HEK293 (cell line): ENCODE results near the gene CTLA4.

ENCODE experiments used
- CTCF ChIA-PET: fragments of 350-600 bp; formaldehyde crosslinking; extraction: SDS; loops from one replicate; lab custom pipeline; 2021; ENCODE audit warnings: antibody characterized with exemption; lab: Yijun Ruan, JAX
- POLR2A ChIA-PET: fragments of 300-600 bp; formaldehyde crosslinking; extraction: SDS; loops from one replicate; lab custom pipeline; 2020; ENCODE audit warnings: antibody characterized with exemption, inconsistent platforms; lab: Yijun Ruan, JAX
- H3K27ac ChIP-seq: fragments of 200-500 bp; sonication (Bioruptor generic); 2 replicates; pipeline ENCODE4 v1.5.1; 2014; ENCODE audit warnings: low read depth, low read length, control low read depth, inconsistent platforms; ENCODE audit errors: extremely low read depth
- H3K36me3 ChIP-seq, 2 experiments: fragments of 200-500 bp in 1 of 2; sonication (Bioruptor generic) in 1 of 2; 1 replicate in 1 of 2; 2 replicates in 1 of 2; pipeline ENCODE4 v1.5.1; 2014 to 2017; ENCODE audit warnings: inconsistent platforms in 2 of 2, low read length in 2 of 2; ENCODE audit not compliant: control insufficient read depth in 2 of 2, insufficient read depth in 1 of 2
- H3K4me1 ChIP-seq: fragments of 200-500 bp; sonication (Bioruptor generic); 2 replicates; pipeline ENCODE4 v1.5.1; 2014; ENCODE audit warnings: mild to moderate bottlenecking, low read length, inconsistent platforms; ENCODE audit not compliant: control insufficient read depth, insufficient read depth
- H3K4me3 ChIP-seq: 2 replicates; pipeline ENCODE4 v1.5.1; 2011; ENCODE audit warnings: low read depth, mild to moderate bottlenecking, control low read depth, low read length, moderate library complexity
- H3K9me3 ChIP-seq: fragments of 200-500 bp; sonication (Bioruptor generic); 2 replicates; pipeline ENCODE4 v1.5.1; 2014; ENCODE audit warnings: low read depth, low read length, inconsistent platforms; ENCODE audit not compliant: control insufficient read depth, insufficient read depth
- GLI2 ChIP-seq: fragments of 450-650 bp; formaldehyde crosslinking; IDR thresholded peaks from 2 replicates; pipeline ENCODE4; 2017; ENCODE audit warnings: missing biosample characterization, missing genetic modification characterization, low read depth, borderline replicate concordance
- TSHZ1 ChIP-seq: fragments of 450-650 bp; formaldehyde crosslinking; IDR thresholded peaks from 2 replicates; pipeline ENCODE4 v1.5.1; 2016; ENCODE audit warnings: missing biosample characterization, missing genetic modification characterization, borderline replicate concordance
- ZBTB48 ChIP-seq: fragments of 450-650 bp; formaldehyde crosslinking; IDR thresholded peaks from 2 replicates; pipeline ENCODE4 v1.5.1; 2016; ENCODE audit warnings: missing biosample characterization, missing genetic modification characterization
- ZFP3 ChIP-seq: fragments of 450-650 bp; formaldehyde crosslinking; IDR thresholded peaks from 2 replicates; pipeline ENCODE4 v1.5.1; 2016; ENCODE audit warnings: low read depth, missing biosample characterization, missing genetic modification characterization
- ZFP37 ChIP-seq: fragments of 450-650 bp; formaldehyde crosslinking; IDR thresholded peaks from 2 replicates; pipeline ENCODE4 v1.5.1; 2016; ENCODE audit warnings: missing biosample characterization, missing genetic modification characterization
- ZNF148 ChIP-seq: fragments of 450-650 bp; formaldehyde crosslinking; IDR thresholded peaks from 2 replicates; pipeline ENCODE4 v1.5.0; 2017; ENCODE audit warnings: missing biosample characterization, missing genetic modification characterization, borderline replicate concordance
- ZNF169 ChIP-seq: fragments of 450-650 bp; formaldehyde crosslinking; IDR thresholded peaks from 2 replicates; pipeline ENCODE4 v1.5.1; 2016; ENCODE audit warnings: missing biosample characterization, missing genetic modification characterization
- ZNF239 ChIP-seq: fragments of 450-650 bp; formaldehyde crosslinking; IDR thresholded peaks from 2 replicates; pipeline ENCODE4 v1.5.1; 2016; ENCODE audit warnings: missing biosample characterization, missing genetic modification characterization
- ZNF580 ChIP-seq: fragments of 450-650 bp; formaldehyde crosslinking; IDR thresholded peaks from 2 replicates; pipeline ENCODE4 v1.5.1; 2016; ENCODE audit warnings: missing biosample characterization, missing genetic modification characterization
- ZNF629 ChIP-seq: fragments of 450-650 bp; formaldehyde crosslinking; IDR thresholded peaks from 2 replicates; pipeline ENCODE4 v1.5.1; 2017; ENCODE audit warnings: missing biosample characterization, missing genetic modification characterization
- ZNF639 ChIP-seq: fragments of 450-650 bp; formaldehyde crosslinking; IDR thresholded peaks from 2 replicates; pipeline ENCODE4 v1.5.1; 2016; ENCODE audit warnings: missing biosample characterization, missing genetic modification characterization
- ZNF654 ChIP-seq: fragments of 450-650 bp; formaldehyde crosslinking; IDR thresholded peaks from 2 replicates; pipeline ENCODE4 v1.5.1; 2016; ENCODE audit warnings: low read depth, missing biosample characterization, missing genetic modification characterization
- ZSCAN5A ChIP-seq: fragments of 450-650 bp; formaldehyde crosslinking; IDR thresholded peaks from 2 replicates; pipeline ENCODE4 v1.5.1; 2016; ENCODE audit warnings: missing biosample characterization, missing genetic modification characterization
- TF ChIP-seq, protein P1 (sequence below): fragments of 450-650 bp; formaldehyde crosslinking; IDR thresholded peaks from 2 replicates; pipeline ENCODE4 v1.5.1; 2016; ENCODE audit warnings: missing biosample characterization, missing genetic modification characterization
- TF ChIP-seq, protein P2 (sequence below): fragments of 450-650 bp; formaldehyde crosslinking; IDR thresholded peaks from 2 replicates; pipeline ENCODE4 v1.5.1; 2017; ENCODE audit warnings: missing biosample characterization, missing genetic modification characterization
- TF ChIP-seq, protein P3 (sequence below): fragments of 450-650 bp; formaldehyde crosslinking; IDR thresholded peaks from 2 replicates; pipeline ENCODE4 v1.5.1; 2016; ENCODE audit warnings: missing biosample characterization, missing genetic modification characterization

CTLA4 gene

DNA sequence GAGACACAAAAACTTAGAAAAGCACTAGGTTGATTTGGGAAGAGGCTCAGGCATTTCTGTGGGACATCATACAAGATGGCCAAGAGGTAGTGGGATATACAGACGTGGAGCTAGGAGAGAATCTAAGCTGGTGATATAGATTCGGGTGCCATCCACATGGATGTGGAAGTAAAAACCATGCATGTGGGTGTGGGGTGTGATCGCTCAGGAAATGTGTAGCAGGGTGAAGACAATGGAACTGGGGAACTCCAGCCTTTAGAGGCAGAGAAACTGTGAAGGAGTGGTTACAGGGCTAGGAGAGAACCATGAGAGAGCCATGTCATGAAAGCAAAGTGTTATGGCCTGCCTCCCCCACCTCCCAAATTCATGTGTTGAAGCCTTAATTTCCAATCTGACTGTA is 43.0 kb upstream of the CTLA4 start:
- no peak overlapping the region for H3K27ac ChIP-seq
- no peaks in the 10 kb centered on the region for H3K36me3 ChIP-seq
- no peak for TF ChIP-seq GLI2
- no peak for TF ChIP-seq ZSCAN5A (tag by site-specific recombination)
- no peak for TF ChIP-seq ZFP37 (tag by site-specific recombination)
- no peak for TF ChIP-seq ZNF654 (tag by site-specific recombination)
- TF ChIP-seq ZFP3 (tag by site-specific recombination): no peak
- no peak for TF ChIP-seq ZNF169 (tag by site-specific recombination)
- TF ChIP-seq ZNF629 (tag by site-specific recombination): no peak
- TF ChIP-seq ZNF148 (tag by site-specific recombination): no peak
- TF ChIP-seq ZBTB48 (tag by site-specific recombination): no peak
- no peak for TF ChIP-seq ZNF639 (tag by site-specific recombination)
- TF ChIP-seq TSHZ1 (tag by site-specific recombination): no peak
- TF ChIP-seq, protein P1, sequence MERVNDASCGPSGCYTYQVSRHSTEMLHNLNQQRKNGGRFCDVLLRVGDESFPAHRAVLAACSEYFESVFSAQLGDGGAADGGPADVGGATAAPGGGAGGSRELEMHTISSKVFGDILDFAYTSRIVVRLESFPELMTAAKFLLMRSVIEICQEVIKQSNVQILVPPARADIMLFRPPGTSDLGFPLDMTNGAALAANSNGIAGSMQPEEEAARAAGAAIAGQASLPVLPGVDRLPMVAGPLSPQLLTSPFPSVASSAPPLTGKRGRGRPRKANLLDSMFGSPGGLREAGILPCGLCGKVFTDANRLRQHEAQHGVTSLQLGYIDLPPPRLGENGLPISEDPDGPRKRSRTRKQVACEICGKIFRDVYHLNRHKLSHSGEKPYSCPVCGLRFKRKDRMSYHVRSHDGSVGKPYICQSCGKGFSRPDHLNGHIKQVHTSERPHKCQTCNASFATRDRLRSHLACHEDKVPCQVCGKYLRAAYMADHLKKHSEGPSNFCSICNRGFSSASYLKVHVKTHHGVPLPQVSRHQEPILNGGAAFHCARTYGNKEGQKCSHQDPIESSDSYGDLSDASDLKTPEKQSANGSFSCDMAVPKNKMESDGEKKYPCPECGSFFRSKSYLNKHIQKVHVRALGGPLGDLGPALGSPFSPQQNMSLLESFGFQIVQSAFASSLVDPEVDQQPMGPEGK (tag by site-specific recombination): no peak
- no peak for TF ChIP-seq ZNF580 (tag by site-specific recombination)
- TF ChIP-seq, all 188 proteins: peak for 0
- ChIA-PET CTCF (no interaction called here), POLR2A (no interaction called here)
- H3K9me3 ChIP-seq: no peaks in the 10 kb centered on the region
- no peak overlapping the region for H3K4me3 ChIP-seq
- no peaks in the 10 kb centered on the region for H3K4me1 ChIP-seq

GRCh38 chr2:203826704-203827103 is 40.9 kb upstream of the CTLA4 start:
- CTCF ChIA-PET: interaction anchor here (0.8 to 1.7 kb wide), 2 partner anchors 11 to 37 kb away, joined by 3 to 11 read pairs; no protein-coding TSS in a partner anchor
- Histone ChIP-seq H3K4me3 (no peak overlapping the region), H3K9me3 (no peaks in the 10 kb centered on the region), H3K27ac (no peak overlapping the region), H3K36me3 (no peaks in the 10 kb centered on the region), H3K4me1 (no peaks in the 10 kb centered on the region)
- POLR2A ChIA-PET: no interaction called here
- TF ChIP-seq, protein P2, sequence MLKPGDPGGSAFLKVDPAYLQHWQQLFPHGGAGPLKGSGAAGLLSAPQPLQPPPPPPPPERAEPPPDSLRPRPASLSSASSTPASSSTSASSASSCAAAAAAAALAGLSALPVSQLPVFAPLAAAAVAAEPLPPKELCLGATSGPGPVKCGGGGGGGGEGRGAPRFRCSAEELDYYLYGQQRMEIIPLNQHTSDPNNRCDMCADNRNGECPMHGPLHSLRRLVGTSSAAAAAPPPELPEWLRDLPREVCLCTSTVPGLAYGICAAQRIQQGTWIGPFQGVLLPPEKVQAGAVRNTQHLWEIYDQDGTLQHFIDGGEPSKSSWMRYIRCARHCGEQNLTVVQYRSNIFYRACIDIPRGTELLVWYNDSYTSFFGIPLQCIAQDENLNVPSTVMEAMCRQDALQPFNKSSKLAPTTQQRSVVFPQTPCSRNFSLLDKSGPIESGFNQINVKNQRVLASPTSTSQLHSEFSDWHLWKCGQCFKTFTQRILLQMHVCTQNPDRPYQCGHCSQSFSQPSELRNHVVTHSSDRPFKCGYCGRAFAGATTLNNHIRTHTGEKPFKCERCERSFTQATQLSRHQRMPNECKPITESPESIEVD (tag by site-specific recombination): no peak
- TF ChIP-seq ZNF239 (tag by site-specific recombination): no peak
- TF ChIP-seq, protein P3, sequence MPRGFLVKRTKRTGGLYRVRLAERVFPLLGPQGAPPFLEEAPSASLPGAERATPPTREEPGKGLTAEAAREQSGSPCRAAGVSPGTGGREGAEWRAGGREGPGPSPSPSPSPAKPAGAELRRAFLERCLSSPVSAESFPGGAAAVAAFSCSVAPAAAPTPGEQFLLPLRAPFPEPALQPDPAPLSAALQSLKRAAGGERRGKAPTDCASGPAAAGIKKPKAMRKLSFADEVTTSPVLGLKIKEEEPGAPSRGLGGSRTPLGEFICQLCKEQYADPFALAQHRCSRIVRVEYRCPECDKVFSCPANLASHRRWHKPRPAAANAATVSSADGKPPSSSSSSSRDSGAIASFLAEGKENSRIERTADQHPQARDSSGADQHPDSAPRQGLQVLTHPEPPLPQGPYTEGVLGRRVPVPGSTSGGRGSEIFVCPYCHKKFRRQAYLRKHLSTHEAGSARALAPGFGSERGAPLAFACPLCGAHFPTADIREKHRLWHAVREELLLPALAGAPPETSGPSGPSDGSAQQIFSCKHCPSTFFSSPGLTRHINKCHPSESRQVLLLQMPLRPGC (tag by site-specific recombination): no peak
